HepG2 (cell line): Measurements from ENCODE around the gene ALCAM.

Experiments used
- CC2D1A ChIP-seq: sonication (generic); formaldehyde crosslinking; IDR thresholded peaks from 2 replicates; pipeline ENCODE4 v1.8.1; 2023; ENCODE audit warnings: mild to moderate bottlenecking, missing genetic modification reagents
- ZNF24 ChIP-seq: fragments of 450-650 bp; IDR thresholded peaks from 2 replicates; pipeline ENCODE4 v1.6.1; 2017; ENCODE audit warnings: antibody characterized with exemption, mild to moderate bottlenecking

GRCh38 chr3:105385179-105385578 lies 18.5 kb downstream of the ALCAM start:
- no peak for TF ChIP-seq CC2D1A (CRISPR knock-in tag)
- TF ChIP-seq ZNF24 = no peak
